ENCODE results near the gene ANKRD11. TPM values are rescaled to one million over a fixed set of nuclear protein-coding genes. Genes with fewer than 3 reads are reported as not detected.

Gene ANKRD11
- total and polyA plus RNA-seq, 2 donors (not counting 1 experiment from before 2014, with no cell fraction given), result 41.5 to 71.2 TPM

DNA sequence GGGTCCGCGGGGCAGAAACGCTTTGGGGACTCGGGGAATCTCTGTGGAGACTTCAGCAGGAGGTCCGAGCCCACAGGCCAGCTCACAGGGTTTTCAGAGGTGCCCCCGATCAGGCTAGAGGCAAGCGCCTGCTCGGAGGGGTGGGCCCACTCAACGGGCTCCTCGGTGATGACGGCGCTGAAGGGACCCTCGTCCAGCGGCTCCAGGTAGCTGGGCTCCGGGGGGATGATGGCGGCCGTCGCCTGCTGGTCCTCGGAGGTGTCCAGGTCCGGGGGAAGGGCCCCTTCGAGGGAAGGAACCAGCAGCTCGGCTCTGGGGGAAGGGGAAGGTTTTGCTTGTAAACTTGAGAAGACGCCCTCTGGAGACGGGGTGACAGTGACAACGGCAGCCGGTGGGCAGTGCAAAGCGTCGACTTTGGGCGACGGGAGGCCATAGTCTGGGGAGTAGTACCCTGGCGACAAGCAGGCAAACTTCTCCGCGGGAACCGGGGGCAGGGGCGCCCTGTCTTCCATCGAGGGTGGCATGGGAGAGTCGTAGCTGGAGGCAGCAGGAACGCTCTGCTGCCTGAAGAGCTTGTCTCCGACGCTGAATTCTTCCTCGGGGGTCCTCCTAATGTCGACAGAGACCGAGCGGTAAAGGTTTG, 209.7 kb downstream of the ANKRD11 start:
- Histone ChIP-seq H4K20me1 (ENCODE audit: control insufficient read depth, extremely low read depth, insufficient read depth, low read length) (no peaks in the 10 kb centered on the region), H3K79me2 (ENCODE audit: control insufficient read depth, insufficient read depth, low read length) (no peaks in the 10 kb centered on the region), H3K27ac (ENCODE audit: insufficient read depth, low read length) (no peak overlapping the region), H2AFZ (ENCODE audit: low read length) (no peak overlapping the region), H3K9ac (ENCODE audit: insufficient read depth, low read length) (no peak overlapping the region), H3K9me3 (ENCODE audit: control insufficient read depth, insufficient read depth, low read depth, low read length) (no peaks in the 10 kb centered on the region), H3K36me3 (ENCODE audit: control insufficient read depth, insufficient read depth, low read length) (peaks cover 26% of the 10 kb centered on the region), H3K4me2 (ENCODE audit: extremely low read depth, insufficient read depth, low read length) (no peak overlapping the region), H3K4me1 (ENCODE audit: control insufficient read depth, extremely low read depth, insufficient read depth, low read length) (no peaks in the 10 kb centered on the region), H3K27me3 (ENCODE audit: control insufficient read depth, insufficient read depth, low read length) (no peaks in the 10 kb centered on the region), H3K4me3 (replicated peaks in 1 of 4; ENCODE audit: control extremely low read depth in 1 of 4, insufficient read depth in 1 of 4, low read depth in 3 of 4, low read length in 4 of 4) (no peak overlapping the region)
- TF ChIP-seq, protein P1, sequence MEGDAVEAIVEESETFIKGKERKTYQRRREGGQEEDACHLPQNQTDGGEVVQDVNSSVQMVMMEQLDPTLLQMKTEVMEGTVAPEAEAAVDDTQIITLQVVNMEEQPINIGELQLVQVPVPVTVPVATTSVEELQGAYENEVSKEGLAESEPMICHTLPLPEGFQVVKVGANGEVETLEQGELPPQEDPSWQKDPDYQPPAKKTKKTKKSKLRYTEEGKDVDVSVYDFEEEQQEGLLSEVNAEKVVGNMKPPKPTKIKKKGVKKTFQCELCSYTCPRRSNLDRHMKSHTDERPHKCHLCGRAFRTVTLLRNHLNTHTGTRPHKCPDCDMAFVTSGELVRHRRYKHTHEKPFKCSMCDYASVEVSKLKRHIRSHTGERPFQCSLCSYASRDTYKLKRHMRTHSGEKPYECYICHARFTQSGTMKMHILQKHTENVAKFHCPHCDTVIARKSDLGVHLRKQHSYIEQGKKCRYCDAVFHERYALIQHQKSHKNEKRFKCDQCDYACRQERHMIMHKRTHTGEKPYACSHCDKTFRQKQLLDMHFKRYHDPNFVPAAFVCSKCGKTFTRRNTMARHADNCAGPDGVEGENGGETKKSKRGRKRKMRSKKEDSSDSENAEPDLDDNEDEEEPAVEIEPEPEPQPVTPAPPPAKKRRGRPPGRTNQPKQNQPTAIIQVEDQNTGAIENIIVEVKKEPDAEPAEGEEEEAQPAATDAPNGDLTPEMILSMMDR (conservative IDR thresholded peaks at IDR 0.05 in 1 of 2, IDR thresholded peaks at IDR 0.05 in 1 of 2; ENCODE audit: low read depth in 1 of 2, low read length in 2 of 2), result no peak
- no peak for TF ChIP-seq EZH2 (IDR thresholded peaks at IDR 0.05; ENCODE audit: low read length, missing control alignments)
- DNase-seq (ENCODE audit: low read depth in 2 of 2), result no peak

- H3K4me3 ChIP-seq (replicated peaks in 1 of 4; ENCODE audit: control extremely low read depth in 1 of 4, insufficient read depth in 1 of 4, low read depth in 3 of 4, low read length in 4 of 4), result no peak overlapping the region
- H3K9ac ChIP-seq (ENCODE audit: insufficient read depth, low read length), result no peak overlapping the region
- no peak for DNase-seq (ENCODE audit: low read depth in 2 of 2)
- no peaks in the 10 kb centered on the region for H3K27me3 ChIP-seq (ENCODE audit: control insufficient read depth, insufficient read depth, low read length)
- H2AFZ ChIP-seq (ENCODE audit: low read length), result no peak overlapping the region
- no peaks in the 10 kb centered on the region for H3K79me2 ChIP-seq (ENCODE audit: control insufficient read depth, insufficient read depth, low read length)
- no peak for TF ChIP-seq EZH2 (IDR thresholded peaks at IDR 0.05; ENCODE audit: low read length, missing control alignments)
- TF ChIP-seq, protein P1 (conservative IDR thresholded peaks at IDR 0.05 in 1 of 2, IDR thresholded peaks at IDR 0.05 in 1 of 2; ENCODE audit: low read depth in 1 of 2, low read length in 2 of 2), result no peak
- H3K4me1 ChIP-seq (ENCODE audit: control insufficient read depth, extremely low read depth, insufficient read depth, low read length), result no peaks in the 10 kb centered on the region
- no peak overlapping the region for H3K27ac ChIP-seq (ENCODE audit: insufficient read depth, low read length)
- H3K4me2 ChIP-seq (ENCODE audit: extremely low read depth, insufficient read depth, low read length), result no peak overlapping the region
- H4K20me1 ChIP-seq (ENCODE audit: control insufficient read depth, extremely low read depth, insufficient read depth, low read length), result no peaks in the 10 kb centered on the region
- no peaks in the 10 kb centered on the region for H3K9me3 ChIP-seq (ENCODE audit: control insufficient read depth, insufficient read depth, low read depth, low read length)
- peaks cover 29% of the 10 kb centered on the region for H3K36me3 ChIP-seq (ENCODE audit: control insufficient read depth, insufficient read depth, low read length)
These were observed 210.5 kb downstream of the ANKRD11 start for GRCh38 chr16:89279666-89280481.

DNA sequence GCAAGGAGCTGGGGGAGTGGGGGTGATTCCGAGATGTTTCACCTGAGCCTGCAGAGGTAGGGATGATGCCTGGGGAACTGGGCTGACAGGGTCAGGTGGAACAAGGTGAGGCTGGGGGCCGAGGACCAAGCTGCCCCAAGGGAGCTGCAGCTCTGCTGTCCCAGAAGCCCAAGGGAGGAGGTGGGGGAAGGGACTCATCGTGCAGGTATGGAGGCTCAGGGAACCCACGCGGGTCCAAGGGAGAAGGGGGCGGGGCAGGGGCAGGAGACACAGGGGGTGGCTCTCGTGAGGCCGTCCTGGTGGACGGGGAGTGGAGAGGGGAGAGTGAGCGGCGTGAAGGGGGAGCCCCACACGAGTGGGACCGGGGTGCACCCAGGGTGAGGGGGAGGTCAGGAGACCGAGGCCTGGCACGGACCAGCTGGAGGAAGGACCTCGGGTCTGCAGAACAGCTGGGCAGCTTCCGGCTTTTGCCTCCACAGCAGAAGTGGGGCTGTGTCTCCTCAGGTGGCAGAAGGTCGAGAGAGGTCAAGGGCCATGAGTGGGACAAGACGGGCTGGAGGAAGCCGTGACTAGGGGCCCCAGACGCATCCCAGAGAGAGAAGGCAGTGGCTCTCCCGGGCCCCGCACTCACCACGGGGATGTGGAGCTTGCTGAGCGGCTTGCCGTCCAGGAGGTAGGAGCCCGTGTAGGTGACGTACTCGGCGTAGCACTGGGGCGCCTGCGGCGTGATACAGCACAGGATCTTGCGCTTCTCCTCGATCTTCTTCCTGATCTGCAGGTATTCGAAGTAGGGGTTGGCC, 211.7 kb downstream of the ANKRD11 start:
- TF ChIP-seq, protein P1 (conservative IDR thresholded peaks at IDR 0.05 in 1 of 2, IDR thresholded peaks at IDR 0.05 in 1 of 2; ENCODE audit: low read depth in 1 of 2, low read length in 2 of 2), result no peak
- no peak overlapping the region for H2AFZ ChIP-seq (ENCODE audit: low read length)
- H3K79me2 ChIP-seq (ENCODE audit: control insufficient read depth, insufficient read depth, low read length), result no peaks in the 10 kb centered on the region
- no peak overlapping the region for H3K4me2 ChIP-seq (ENCODE audit: extremely low read depth, insufficient read depth, low read length)
- DNase-seq (ENCODE audit: low read depth in 2 of 2), result no peak
- no peaks in the 10 kb centered on the region for H4K20me1 ChIP-seq (ENCODE audit: control insufficient read depth, extremely low read depth, insufficient read depth, low read length)
- H3K36me3 ChIP-seq (ENCODE audit: control insufficient read depth, insufficient read depth, low read length), result peaks cover 34% of the 10 kb centered on the region
- no peak overlapping the region for H3K9ac ChIP-seq (ENCODE audit: insufficient read depth, low read length)
- no peak overlapping the region for H3K27ac ChIP-seq (ENCODE audit: insufficient read depth, low read length)
- no peaks in the 10 kb centered on the region for H3K4me1 ChIP-seq (ENCODE audit: control insufficient read depth, extremely low read depth, insufficient read depth, low read length)
- no peaks in the 10 kb centered on the region for H3K9me3 ChIP-seq (ENCODE audit: control insufficient read depth, insufficient read depth, low read depth, low read length)
- no peaks in the 10 kb centered on the region for H3K27me3 ChIP-seq (ENCODE audit: control insufficient read depth, insufficient read depth, low read length)
- no peak overlapping the region for H3K4me3 ChIP-seq (replicated peaks in 1 of 4; ENCODE audit: control extremely low read depth in 1 of 4, insufficient read depth in 1 of 4, low read depth in 3 of 4, low read length in 4 of 4)
